Hepatocyte (in vitro differentiated cells): ENCODE data around the gene MYO3B. TPM values are rescaled to one million over a fixed set of nuclear protein-coding genes. Genes with fewer than 3 reads are reported as not detected.

Experiments used
- DNase-seq: peaks from one replicate; pipeline ENCODE4 v3.0.0-alpha.2; 2016; ENCODE audit warnings: low spot score
- H2AFZ ChIP-seq: fragments of 200-600 bp; sonication (generic); 2 replicates; pipeline ENCODE4 v1.6.0; 2016; ENCODE audit warnings: antibody characterized with exemption, mild to moderate bottlenecking
- H3K27ac ChIP-seq: fragments of 200-600 bp; sonication (generic); 2 replicates; pipeline ENCODE4 v1.5.1; 2016; ENCODE audit warnings: mild to moderate bottlenecking
- H3K27me3 ChIP-seq: fragments of 200-600 bp; sonication (generic); 2 replicates; pipeline ENCODE4 v1.6.1; 2016
- H3K36me3 ChIP-seq: fragments of 200-600 bp; sonication (generic); replicated peaks from 2 replicates; pipeline ENCODE4 v1.5.1; 2016; ENCODE audit warnings: low read depth; ENCODE audit not compliant: insufficient read depth
- H3K4me1 ChIP-seq: fragments of 200-600 bp; sonication (generic); 2 replicates; pipeline ENCODE4 v1.5.1; 2016; ENCODE audit warnings: mild to moderate bottlenecking, moderate library complexity; ENCODE audit not compliant: insufficient read depth
- H3K4me2 ChIP-seq: fragments of 200-600 bp; sonication (generic); 2 replicates; pipeline ENCODE4 v1.6.0; 2016
- H3K4me3 ChIP-seq: fragments of 200-600 bp; sonication (generic); 2 replicates; pipeline ENCODE4 v1.5.1; 2016; ENCODE audit warnings: mild to moderate bottlenecking
- H3K79me2 ChIP-seq: fragments of 200-600 bp; sonication (generic); 2 replicates; pipeline ENCODE4 v1.6.0; 2017; ENCODE audit warnings: mild to moderate bottlenecking
- H3K9me2 ChIP-seq: fragments of 200-600 bp; sonication (generic); replicated peaks from 2 replicates; pipeline ENCODE4 v1.6.0; 2017; ENCODE audit warnings: mild to moderate bottlenecking; ENCODE audit not compliant: insufficient read depth
- H3K9me3 ChIP-seq: fragments of 200-600 bp; sonication (generic); 2 replicates; pipeline ENCODE4 v1.5.1; 2016; ENCODE audit warnings: low read depth, mild to moderate bottlenecking
- H4K20me1 ChIP-seq: fragments of 200-600 bp; sonication (generic); 2 replicates; pipeline ENCODE4 v1.6.0; 2016; ENCODE audit warnings: mild to moderate bottlenecking; ENCODE audit not compliant: insufficient read depth, poor library complexity, severe bottlenecking
- EZH2 ChIP-seq: fragments of 200-600 bp; sonication (generic); IDR thresholded peaks from 2 replicates; pipeline ENCODE4 v1.6.1; 2016; ENCODE audit warnings: antibody characterized with exemption, mild to moderate bottlenecking, borderline replicate concordance
- EZH2phosphoT487 ChIP-seq: fragments of 200-600 bp; sonication (generic); IDR thresholded peaks from one replicate; pipeline ENCODE4 v1.6.1; 2018; ENCODE audit warnings: antibody characterized with exemption, mild to moderate bottlenecking, low read depth, moderate library complexity; ENCODE audit not compliant: unreplicated experiment, severe bottlenecking
- WGBS: methylation state at CpG from one replicate; pipeline ENCODE4 v1.1.6; 2016; ENCODE audit warnings: low lambda C conversion rate; ENCODE audit errors: missing lambda C conversion rate; 5-methylcytosine and 5-hydroxymethylcytosine counted together
- polyA plus RNA-seq: library from polyadenylated mRNA; unstranded; fragments of >200 nt; fragmentation: Nextera tagmentation; extraction: Ambion mirVana; gene quantifications from 2 replicates; pipeline ENCODE4 v1.2.1, GENCODE V29; 2016
- total RNA-seq: library from RNA; depleted of rRNA; stranded (reverse); fragments of >200 nt; gene quantifications from 2 replicates; pipeline ENCODE4 v1.2.3, GENCODE V29; 2014
- TF ChIP-seq, protein P1 (sequence below): fragments of 200-600 bp; sonication (generic); IDR thresholded peaks from 2 replicates; pipeline ENCODE4 v1.5.1; 2016; ENCODE audit warnings: antibody characterized with exemption, mild to moderate bottlenecking; ENCODE audit not compliant: poor library complexity

Gene MYO3B
- total and polyA plus RNA-seq, 2 experiments from 2014 or later, result 0.63 to 1.1 TPM

DNA sequence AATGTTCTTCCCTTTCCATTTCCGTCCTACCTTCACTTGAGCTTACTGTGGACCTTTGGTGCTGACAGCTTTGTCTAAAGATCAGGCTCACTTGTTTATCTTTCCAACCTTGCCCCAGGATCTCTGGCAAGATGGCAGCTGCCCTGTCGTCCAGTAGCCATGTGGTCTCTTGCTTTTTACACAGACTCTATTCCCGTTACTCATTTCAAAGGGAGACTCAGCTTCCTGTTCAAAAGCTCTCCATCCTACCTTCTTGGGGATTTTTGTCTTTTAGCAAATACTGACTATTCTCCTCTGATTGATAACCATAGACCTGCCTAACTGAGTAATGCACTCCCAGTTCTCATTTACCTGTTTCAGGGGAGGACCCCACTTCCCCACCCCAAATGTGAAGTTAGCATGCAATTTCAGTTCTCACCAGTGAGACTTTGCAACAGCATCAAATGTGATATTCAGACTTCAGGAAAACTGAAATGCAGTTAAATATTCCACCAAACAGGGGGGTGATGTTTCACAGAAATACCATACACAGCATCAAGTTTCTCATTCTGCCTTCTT lies 184.4 kb downstream of the MYO3B start:
- TF ChIP-seq, protein P1, sequence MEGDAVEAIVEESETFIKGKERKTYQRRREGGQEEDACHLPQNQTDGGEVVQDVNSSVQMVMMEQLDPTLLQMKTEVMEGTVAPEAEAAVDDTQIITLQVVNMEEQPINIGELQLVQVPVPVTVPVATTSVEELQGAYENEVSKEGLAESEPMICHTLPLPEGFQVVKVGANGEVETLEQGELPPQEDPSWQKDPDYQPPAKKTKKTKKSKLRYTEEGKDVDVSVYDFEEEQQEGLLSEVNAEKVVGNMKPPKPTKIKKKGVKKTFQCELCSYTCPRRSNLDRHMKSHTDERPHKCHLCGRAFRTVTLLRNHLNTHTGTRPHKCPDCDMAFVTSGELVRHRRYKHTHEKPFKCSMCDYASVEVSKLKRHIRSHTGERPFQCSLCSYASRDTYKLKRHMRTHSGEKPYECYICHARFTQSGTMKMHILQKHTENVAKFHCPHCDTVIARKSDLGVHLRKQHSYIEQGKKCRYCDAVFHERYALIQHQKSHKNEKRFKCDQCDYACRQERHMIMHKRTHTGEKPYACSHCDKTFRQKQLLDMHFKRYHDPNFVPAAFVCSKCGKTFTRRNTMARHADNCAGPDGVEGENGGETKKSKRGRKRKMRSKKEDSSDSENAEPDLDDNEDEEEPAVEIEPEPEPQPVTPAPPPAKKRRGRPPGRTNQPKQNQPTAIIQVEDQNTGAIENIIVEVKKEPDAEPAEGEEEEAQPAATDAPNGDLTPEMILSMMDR, result no peak
- no peak for TF ChIP-seq EZH2phosphoT487
- no peak for TF ChIP-seq EZH2
- Histone ChIP-seq H3K27ac (no peak overlapping the region), H3K4me2 (no peak overlapping the region), H3K79me2 (no peaks in the 10 kb centered on the region), H3K9me3 (no peaks in the 10 kb centered on the region), H4K20me1 (no peaks in the 10 kb centered on the region), H3K27me3 (peaks cover 39% of the 10 kb centered on the region), H3K9me2 (no peaks in the 10 kb centered on the region), H3K4me1 (no peaks in the 10 kb centered on the region), H2AFZ (no peak overlapping the region), H3K4me3 (no peak overlapping the region), H3K36me3 (no peaks in the 10 kb centered on the region)
- 86% methylated on average over 3 of the region's 3 CpGs for WGBS
- no peak for DNase-seq

DNA sequence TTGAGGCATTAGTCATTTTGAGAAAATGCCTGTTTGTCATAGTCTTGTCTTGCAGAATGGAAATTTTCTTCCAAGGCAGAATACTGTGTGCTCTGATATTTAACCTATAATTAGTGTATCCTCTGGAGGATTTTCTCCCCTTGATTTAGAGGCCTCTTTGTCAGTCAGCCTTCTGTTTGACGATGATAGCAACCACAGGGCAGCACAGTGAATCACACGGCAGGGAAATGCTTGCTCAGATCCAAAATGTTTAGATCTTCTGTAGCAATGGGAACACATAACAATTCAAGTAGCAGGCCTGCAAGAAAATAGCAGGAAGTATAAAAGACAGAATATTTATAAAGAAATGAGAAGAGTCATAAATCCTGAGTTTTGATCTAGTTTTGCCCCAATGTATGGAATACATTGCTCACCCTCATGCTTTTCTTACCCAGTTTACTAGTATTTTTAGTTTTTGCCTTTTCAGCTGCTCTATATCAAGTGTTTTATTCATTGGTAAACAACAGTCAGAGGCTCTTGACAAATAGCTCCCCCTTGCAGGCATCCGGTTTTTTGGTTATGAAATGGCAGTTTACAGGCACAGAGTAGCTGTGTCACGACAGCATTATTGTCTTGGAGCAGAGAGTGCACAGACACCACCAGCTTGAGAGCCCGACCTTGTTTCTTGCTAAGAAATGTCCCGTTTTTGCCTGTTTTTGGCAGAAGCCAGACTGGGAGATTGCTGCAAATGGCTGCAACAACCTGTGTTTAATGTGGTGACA lies 185.1 kb downstream of the MYO3B start:
- Histone ChIP-seq H3K36me3 (no peaks in the 10 kb centered on the region), H3K27me3 (peaks cover 46% of the 10 kb centered on the region), H3K4me2 (no peak overlapping the region), H4K20me1 (no peaks in the 10 kb centered on the region), H2AFZ (no peak overlapping the region), H3K9me3 (no peaks in the 10 kb centered on the region), H3K4me1 (no peaks in the 10 kb centered on the region), H3K4me3 (no peak overlapping the region), H3K27ac (no peak overlapping the region), H3K9me2 (no peaks in the 10 kb centered on the region), H3K79me2 (no peaks in the 10 kb centered on the region)
- TF ChIP-seq EZH2phosphoT487, result no peak
- WGBS, result 62% methylated on average over 6 of the region's 6 CpGs
- DNase-seq, result no peak

DNA sequence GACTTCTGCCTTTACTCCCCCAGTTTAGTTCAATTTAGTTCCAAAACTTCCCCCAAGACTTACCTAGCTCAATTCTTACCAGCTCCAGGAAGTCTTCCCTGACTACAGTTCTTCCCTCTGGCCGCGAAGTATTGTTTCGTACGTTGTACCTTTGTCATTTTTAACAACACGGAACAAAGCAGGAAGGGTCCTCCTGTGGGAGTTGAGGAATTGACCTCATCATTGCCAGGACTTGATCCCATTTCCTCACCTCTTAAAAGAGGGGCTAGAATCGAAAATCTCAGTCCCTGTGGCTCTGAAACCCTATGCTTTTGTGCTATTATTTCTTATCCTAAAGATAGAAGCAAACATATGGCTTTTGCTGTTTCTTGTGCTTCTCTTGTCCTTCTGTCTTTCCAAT lies 187.1 kb downstream of the MYO3B start:
- Histone ChIP-seq H3K4me1 (no peaks in the 10 kb centered on the region), H3K4me3 (no peak overlapping the region), H3K36me3 (no peaks in the 10 kb centered on the region), H3K79me2 (no peaks in the 10 kb centered on the region), H3K27me3 (peaks cover 59% of the 10 kb centered on the region), H3K9me2 (no peaks in the 10 kb centered on the region), H2AFZ (no peak overlapping the region), H3K9me3 (no peaks in the 10 kb centered on the region), H3K4me2 (no peak overlapping the region), H3K27ac (no peak overlapping the region), H4K20me1 (no peaks in the 10 kb centered on the region)
- TF ChIP-seq EZH2 (no peak), EZH2phosphoT487 (no peak)
- TF ChIP-seq, protein P1, result no peak
- no peak for DNase-seq
- 83% methylated on average over 6 of the region's 6 CpGs for WGBS

DNA sequence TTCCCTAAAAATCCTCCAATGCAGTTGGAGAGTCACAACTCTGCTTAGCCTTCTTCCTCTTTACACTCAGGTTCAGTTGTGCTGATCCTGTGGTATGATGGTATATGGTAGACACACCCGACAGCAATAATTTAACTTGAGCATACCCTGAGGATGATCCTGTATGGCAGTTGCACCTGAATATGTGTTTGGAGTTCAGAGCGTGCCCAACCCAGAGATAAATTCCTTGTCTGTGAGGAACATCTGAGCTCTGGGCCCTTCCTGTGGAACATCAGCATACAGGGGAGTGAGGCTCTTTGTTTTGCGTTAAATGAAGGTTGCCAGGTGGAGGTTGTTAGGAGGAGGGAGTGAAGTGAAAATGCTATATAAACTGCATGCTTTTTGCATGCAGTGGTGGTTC lies 187.7 kb downstream of the MYO3B start:
- Histone ChIP-seq H4K20me1 (no peaks in the 10 kb centered on the region), H3K9me3 (no peaks in the 10 kb centered on the region), H2AFZ (no peak overlapping the region), H3K36me3 (no peaks in the 10 kb centered on the region), H3K4me3 (no peak overlapping the region), H3K79me2 (no peaks in the 10 kb centered on the region), H3K9me2 (no peaks in the 10 kb centered on the region), H3K27ac (no peak overlapping the region), H3K4me2 (no peak overlapping the region), H3K4me1 (no peaks in the 10 kb centered on the region), H3K27me3 (peaks cover 59% of the 10 kb centered on the region)
- no peak for DNase-seq
- TF ChIP-seq, protein P1, result no peak
- TF ChIP-seq EZH2 (no peak), EZH2phosphoT487 (no peak)
- 86% methylated on average over 3 of the region's 3 CpGs for WGBS
